RWPE2 (cell line): ENCODE data around the gene CDH12.

Experiments
- ATAC-seq: fragments of 200-7000 bp; cut with Tn5 transposase; 3 replicates; pipeline ENCODE4 v1.9.1; 2021; ENCODE audit warnings: low read depth
- DNase-seq: peaks from one replicate; pipeline ENCODE4 v3.0.0-alpha.2; 2020; ENCODE audit warnings: low spot score
- H3K27ac ChIP-seq: fragments of 450-650 bp; 2 replicates; pipeline ENCODE4 v1.5.1; 2017; ENCODE audit warnings: mild to moderate bottlenecking; ENCODE audit not compliant: poor library complexity, severe bottlenecking
- H3K27me3 ChIP-seq: fragments of 250-450 bp; sonication (Bioruptor Pico); 2 replicates; pipeline ENCODE4 v1.5.1; 2021; ENCODE audit warnings: mild to moderate bottlenecking, moderate library complexity; ENCODE audit not compliant: insufficient read depth, poor library complexity, severe bottlenecking
- H3K36me3 ChIP-seq: fragments of 250-450 bp; sonication (Bioruptor Pico); 2 replicates; pipeline ENCODE4 v1.5.1; 2020; ENCODE audit warnings: low read depth, mild to moderate bottlenecking, moderate library complexity
- H3K4me1 ChIP-seq: fragments of 250-450 bp; sonication (Bioruptor Pico); 2 replicates; pipeline ENCODE4 v1.5.1; 2021; ENCODE audit warnings: mild to moderate bottlenecking, moderate library complexity; ENCODE audit not compliant: insufficient read depth, poor library complexity, severe bottlenecking
- H3K4me3 ChIP-seq: fragments of 250-450 bp; sonication (Bioruptor Pico); 2 replicates; pipeline ENCODE4 v1.5.1; 2021; ENCODE audit warnings: mild to moderate bottlenecking, moderate library complexity; ENCODE audit not compliant: severe bottlenecking
- H3K9me3 ChIP-seq: fragments of 250-450 bp; sonication (Bioruptor Pico); 2 replicates; pipeline ENCODE4 v1.5.1; 2021; ENCODE audit warnings: mild to moderate bottlenecking, moderate library complexity; ENCODE audit not compliant: severe bottlenecking
- CTCF ChIP-seq: fragments of 450-650 bp; IDR thresholded peaks from one replicate; pipeline ENCODE4 v1.5.1; 2017; ENCODE audit warnings: mild to moderate bottlenecking, moderate library complexity; ENCODE audit not compliant: poor library complexity, severe bottlenecking

Gene CDH12

GRCh38 chr5:22605473-22605872 is 247.7 kb downstream of the CDH12 start:
- Histone ChIP-seq H3K4me3 (no peak overlapping the region), H3K27me3 (no peaks in the 10 kb centered on the region), H3K27ac (no peak overlapping the region), H3K9me3 (no peaks in the 10 kb centered on the region), H3K4me1 (no peaks in the 10 kb centered on the region), H3K36me3 (no peaks in the 10 kb centered on the region)
- TF ChIP-seq CTCF = no peak
- no peak for ATAC-seq
- no peak for DNase-seq

- Histone ChIP-seq H3K4me1 (no peaks in the 10 kb centered on the region), H3K4me3 (no peak overlapping the region), H3K27me3 (no peaks in the 10 kb centered on the region), H3K9me3 (no peaks in the 10 kb centered on the region), H3K27ac (no peak overlapping the region), H3K36me3 (no peaks in the 10 kb centered on the region)
- TF ChIP-seq CTCF = no peak
- ATAC-seq (no peak), DNase-seq (no peak)
These were observed 248.4 kb downstream of the CDH12 start for GRCh38 chr5:22604711-22605110.

- Histone ChIP-seq H3K9me3 (no peaks in the 10 kb centered on the region), H3K4me3 (no peak overlapping the region), H3K27me3 (no peaks in the 10 kb centered on the region), H3K27ac (no peak overlapping the region), H3K4me1 (peaks cover 16% of the 10 kb centered on the region), H3K36me3 (no peaks in the 10 kb centered on the region)
- no peak for ATAC-seq
- TF ChIP-seq CTCF = no peak
- DNase-seq = no peak
These were observed 254.3 kb downstream of the CDH12 start for GRCh38 chr5:22598796-22599195.

GRCh38 chr5:22596404-22596970 is 256.7 kb downstream of the CDH12 start:
- Histone ChIP-seq H3K36me3 (no peaks in the 10 kb centered on the region), H3K9me3 (no peaks in the 10 kb centered on the region), H3K4me3 (no peak overlapping the region), H3K27me3 (no peaks in the 10 kb centered on the region), H3K4me1 (peaks cover 16% of the 10 kb centered on the region), H3K27ac (peak overlapping the region; percentile 75)
- DNase-seq (no peak), ATAC-seq (peak; percentile 96)
- no peak for TF ChIP-seq CTCF

GRCh38 chr5:22594491-22594890 is 258.7 kb downstream of the CDH12 start:
- Histone ChIP-seq H3K4me3 (no peak overlapping the region), H3K27ac (no peak overlapping the region), H3K9me3 (no peaks in the 10 kb centered on the region), H3K27me3 (no peaks in the 10 kb centered on the region), H3K4me1 (peaks cover 16% of the 10 kb centered on the region), H3K36me3 (no peaks in the 10 kb centered on the region)
- ATAC-seq (no peak), DNase-seq (no peak)
- no peak for TF ChIP-seq CTCF
